Kidney (tissue), 14 donors: ENCODE data around the gene KIF3A. TPM values are rescaled to one million over a fixed set of nuclear protein-coding genes. Genes with fewer than 3 reads are reported as not detected.

Source experiments
- DNase-seq, 5 donors: peaks; one replicate each; pipeline ENCODE4 v3.0.0-alpha.2; 2013 to 2020
- FAIRE-seq: peaks from 2 replicates; lab custom pipeline; 2012; peaks lifted over from hg19 to GRCh38; lab: Jason Lieb, UNC
- H3K27ac ChIP-seq, 2 donors: one replicate each; pipeline ENCODE4 v1.7.0; 2013; ENCODE audit warnings: low read depth in 2 of 2, low read length in 2 of 2, inconsistent platforms in 1 of 2
- H3K27me3 ChIP-seq: one replicate; pipeline ENCODE4 v1.7.1; 2013; ENCODE audit warnings: low read length, inconsistent platforms; ENCODE audit not compliant: control insufficient read depth, insufficient read depth
- H3K36me3 ChIP-seq, 3 donors: one replicate each; pipeline versions ENCODE4 v1.7.0 to v1.7.1; 2013; ENCODE audit warnings: low read length in 3 of 3, control low read depth in 1 of 3, inconsistent platforms in 1 of 3; ENCODE audit not compliant: insufficient read depth in 3 of 3, control insufficient read depth in 2 of 3
- H3K4me1 ChIP-seq, 3 donors: one replicate each; pipeline versions ENCODE4 v1.7.0 to v1.7.1; 2013; ENCODE audit warnings: low read length in 3 of 3, inconsistent platforms in 1 of 3, low read depth in 1 of 3; ENCODE audit not compliant: control insufficient read depth in 2 of 3, insufficient read depth in 2 of 3
- H3K4me3 ChIP-seq, 3 donors: one replicate each; pipeline versions ENCODE4 v1.7.0 to v1.8.1; 2013; ENCODE audit warnings: low read length in 3 of 3, control low read depth in 1 of 3, inconsistent platforms in 1 of 3
- H3K9ac ChIP-seq, 3 donors: one replicate each; pipeline versions ENCODE4 v1.7.0 to v1.7.1; 2013; ENCODE audit warnings: low read length in 3 of 3, control low read depth in 1 of 3, inconsistent platforms in 1 of 3
- H3K9me3 ChIP-seq, 3 donors: one replicate each; pipeline versions ENCODE4 v1.7.0 to v1.7.1; 2013; ENCODE audit warnings: low read length in 3 of 3, control low read depth in 1 of 3, inconsistent platforms in 1 of 3; ENCODE audit not compliant: control insufficient read depth in 2 of 3, insufficient read depth in 1 of 3
- CTCF ChIP-seq: IDR thresholded peaks from 3 replicates; pipeline ENCODE4 v1.5.1; 2012; ENCODE audit warnings: mild to moderate bottlenecking, moderate library complexity, borderline replicate concordance; ENCODE audit not compliant: insufficient read depth; ENCODE audit errors: extremely low read depth
- intact Hi-C: fragments of 100-400 bp; cut with DNase I; formaldehyde crosslinking; loops from one replicate; pipeline ENCODE4 v1.11.1; 2022
- polyA plus RNA-seq: library from polyadenylated mRNA; stranded (reverse); fragments of 350-450 nt; fragmentation: Illumina TruSeq; extraction: RNeasy Lipid Tissue Mini Kit (QIAGEN cat#74804); gene quantifications from one replicate; pipeline ENCODE4 v1.2.3, GENCODE V29; 2014; ENCODE audit warnings: low read depth, low replicate concordance; ENCODE audit not compliant: insufficient read depth
- total RNA-seq: library from RNA; stranded (reverse); fragmentation: NEBNext Ultra II Directional; extraction: Animal tissue kit (Norgen Biotek cat#: 25700); gene quantifications from one replicate; pipeline ENCODE4 v1.2.1, GENCODE V29; 2021
- donor health status: control.
- donor health status: control.
- donor health status: control.
- donor health status: control.
- donor health status: control.
- donor health status: DM: yes; HTN: yes; CAD: no.
- donor health status: Normal renal cell carcinoma (clear cell type).

The KIF3A gene
- total and polyA plus RNA-seq, 2 donors from 2014 or later: 7.1 to 13.9 TPM

GRCh38 chr5:132647473-132647872, 89.9 kb downstream of the KIF3A start:
- Histone ChIP-seq H3K27ac (no peak overlapping the region), H3K4me1 (no peaks in the 10 kb centered on the region), H3K27me3 (no peaks in the 10 kb centered on the region), H3K4me3 (no peak overlapping the region), H3K9ac (no peak overlapping the region), H3K36me3 (peaks cover 0 to 8% (median 5%) of the 10 kb centered on the region in 3 donors), H3K9me3 (peaks cover 0 to 18% (median 0%) of the 10 kb centered on the region in 3 donors)
- FAIRE-seq: no peak
- intact Hi-C loops: no loop called here
- no peak for DNase-seq
- TF ChIP-seq CTCF: no peak

- Histone ChIP-seq H3K4me3 (no peak overlapping the region), H3K9ac (no peak overlapping the region), H3K36me3 (peaks cover 0 to 13% (median 5%) of the 10 kb centered on the region in 3 donors), H3K27me3 (no peaks in the 10 kb centered on the region), H3K4me1 (no peaks in the 10 kb centered on the region), H3K27ac (no peak overlapping the region), H3K9me3 (peaks cover 0 to 18% (median 0%) of the 10 kb centered on the region in 3 donors)
- intact Hi-C loops: no loop called here
- no peak for TF ChIP-seq CTCF
- no peak for DNase-seq
- FAIRE-seq: no peak
Observed at GRCh38 chr5:132646583-132647266, 90.6 kb downstream of the KIF3A start.

GRCh38 chr5:132644177-132644576, 93.2 kb downstream of the KIF3A start:
- no peak overlapping the region for H3K9ac ChIP-seq
- H3K36me3 ChIP-seq: peaks cover 0 to 34% (median 18%) of the 10 kb centered on the region in 3 donors
- H3K4me1 ChIP-seq: no peaks in the 10 kb centered on the region
- no peak overlapping the region for H3K27ac ChIP-seq
- FAIRE-seq: no peak
- no peak for TF ChIP-seq CTCF
- H3K4me3 ChIP-seq: no peak overlapping the region
- intact Hi-C loops: no loop called here
- DNase-seq: no peak
- peaks cover 0 to 18% (median 0%) of the 10 kb centered on the region in 3 donors for H3K9me3 ChIP-seq
- H3K27me3 ChIP-seq: no peaks in the 10 kb centered on the region

Other genes starting within 250 kb of the KIF3A start
- gene IRF1, start 246.8 kb downstream of the KIF3A start, total RNA-seq: 55.6 TPM
- 20.5 TPM for gene IRF1, start 246.8 kb downstream of the KIF3A start, polyA plus RNA-seq
- not detected for gene IL5, start 194.0 kb downstream of the KIF3A start, total RNA-seq
- not detected for gene IL5, start 194.0 kb downstream of the KIF3A start, polyA plus RNA-seq
- 36.4 TPM for gene RAD50, start 180.6 kb downstream of the KIF3A start, total RNA-seq
- gene RAD50, start 180.6 kb downstream of the KIF3A start, polyA plus RNA-seq: 12.6 TPM
- not detected for gene IL13, start 79.4 kb downstream of the KIF3A start, total RNA-seq
- gene IL13, start 79.4 kb downstream of the KIF3A start, polyA plus RNA-seq: not detected
- not detected for gene IL4, start 63.6 kb downstream of the KIF3A start, total RNA-seq
- gene IL4, start 63.6 kb downstream of the KIF3A start, polyA plus RNA-seq: not detected
- 3.4 TPM for gene CCNI2, start 9.9 kb upstream of the KIF3A start, total RNA-seq
- gene CCNI2, start 9.9 kb upstream of the KIF3A start, polyA plus RNA-seq: 3.8 TPM
- 54.4 TPM for gene SEPTIN8, start 39.7 kb upstream of the KIF3A start, total RNA-seq
- gene SEPTIN8, start 39.7 kb upstream of the KIF3A start, polyA plus RNA-seq: 24.9 TPM
- 4.1 TPM for gene SOWAHA, start 75.8 kb upstream of the KIF3A start, total RNA-seq
- gene SOWAHA, start 75.8 kb upstream of the KIF3A start, polyA plus RNA-seq: 7.1 TPM
- 13.4 TPM for gene SHROOM1, start 93.1 kb upstream of the KIF3A start, total RNA-seq
- 7.8 TPM for gene SHROOM1, start 93.1 kb upstream of the KIF3A start, polyA plus RNA-seq
- gene GDF9, start 128.9 kb upstream of the KIF3A start, total RNA-seq: 0.88 TPM
- 0.88 TPM for gene GDF9, start 128.9 kb upstream of the KIF3A start, polyA plus RNA-seq
- gene UQCRQ, start 129.1 kb upstream of the KIF3A start, total RNA-seq: 306 TPM
- gene UQCRQ, start 129.1 kb upstream of the KIF3A start, polyA plus RNA-seq: 1,158 TPM
- gene LEAP2, start 136.1 kb upstream of the KIF3A start, total RNA-seq: 1.5 TPM
- gene LEAP2, start 136.1 kb upstream of the KIF3A start, polyA plus RNA-seq: 6.9 TPM
- 83.7 TPM for gene AFF4, start 226.1 kb upstream of the KIF3A start, total RNA-seq
- 8.8 TPM for gene AFF4, start 226.1 kb upstream of the KIF3A start, polyA plus RNA-seq